Type B pancreatic cell (in vitro differentiated cells): ENCODE results near the gene ATG101. TPM values are rescaled to one million over a fixed set of nuclear protein-coding genes. Genes with fewer than 3 reads are reported as not detected.

ENCODE experiments used
- DNase-seq: peaks from one replicate; pipeline ENCODE4 v3.0.0; 2021; ENCODE audit warnings: mixed read lengths; ENCODE audit not compliant: unreplicated experiment; ENCODE audit errors: extremely low spot score
- H3K27ac Mint-ChIP-seq: 2 replicates; pipeline ENCODE4 v1.8.0; 2021; ENCODE audit warnings: mild to moderate bottlenecking, mixed read lengths
- H3K27me3 Mint-ChIP-seq: 2 replicates; pipeline ENCODE4 v1.8.0; 2021; ENCODE audit warnings: mixed read lengths
- H3K36me3 Mint-ChIP-seq: 2 replicates; pipeline ENCODE4 v1.8.0; 2021; ENCODE audit warnings: mixed read lengths
- H3K4me1 Mint-ChIP-seq: one replicate; pipeline ENCODE4 v1.8.0; 2021; ENCODE audit warnings: mixed read lengths; ENCODE audit not compliant: unreplicated experiment
- H3K4me3 Mint-ChIP-seq: 2 replicates; pipeline ENCODE4 v1.8.0; 2021; ENCODE audit warnings: mild to moderate bottlenecking, mixed read lengths
- H3K9me3 Mint-ChIP-seq: 2 replicates; pipeline ENCODE4 v1.8.0; 2021; ENCODE audit warnings: mixed read lengths
- total RNA-seq: library from RNA; stranded (reverse); gene quantifications from 2 replicates; pipeline ENCODE4 v1.2.1, GENCODE V29; 2021; ENCODE audit warnings: low replicate concordance
- TF ChIP-seq, protein P1 (sequence below): fragments of 200-600 bp; sonication (generic); conservative IDR thresholded peaks from 2 replicates; pipeline ENCODE4 v1.5.0; 2021; ENCODE audit warnings: antibody characterized with exemption, mild to moderate bottlenecking

Gene ATG101
- total RNA-seq, 1 donor from 2014 or later: 35.7 TPM

DNA sequence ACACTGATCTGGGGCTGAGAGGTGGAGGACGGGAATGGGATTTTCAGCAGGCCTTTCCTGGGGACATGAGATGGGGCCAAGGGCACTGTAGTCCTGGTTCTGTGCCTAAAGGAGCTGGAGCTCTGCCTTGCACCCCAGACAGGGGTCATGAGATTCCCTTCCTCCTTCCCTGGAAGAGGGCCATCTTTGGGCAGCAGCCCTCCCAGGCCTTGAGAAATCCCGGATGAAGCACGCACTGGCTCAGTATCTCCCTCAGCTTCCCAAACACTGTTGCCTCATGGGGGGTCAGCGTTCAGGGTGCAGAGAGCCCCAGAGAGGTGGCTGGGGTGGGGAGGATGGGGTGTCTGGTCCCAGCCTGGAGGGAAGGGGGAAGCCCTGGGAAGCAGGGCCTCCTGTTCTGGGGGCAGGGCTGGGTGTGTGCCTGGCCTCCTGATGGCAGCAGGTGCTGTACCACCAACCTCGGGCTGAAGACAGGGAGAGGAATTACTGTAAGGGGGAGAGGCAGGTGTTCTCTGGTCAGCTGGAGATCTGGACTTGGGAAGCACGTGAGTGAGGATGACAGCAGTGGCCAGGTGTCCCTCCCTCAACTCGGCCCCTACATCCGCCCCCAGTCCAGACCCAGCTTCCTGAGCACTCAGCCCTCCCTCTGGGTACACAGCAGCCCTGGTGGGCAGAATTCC, 26.9 kb upstream of the ATG101 start:
- TF ChIP-seq, protein P1, sequence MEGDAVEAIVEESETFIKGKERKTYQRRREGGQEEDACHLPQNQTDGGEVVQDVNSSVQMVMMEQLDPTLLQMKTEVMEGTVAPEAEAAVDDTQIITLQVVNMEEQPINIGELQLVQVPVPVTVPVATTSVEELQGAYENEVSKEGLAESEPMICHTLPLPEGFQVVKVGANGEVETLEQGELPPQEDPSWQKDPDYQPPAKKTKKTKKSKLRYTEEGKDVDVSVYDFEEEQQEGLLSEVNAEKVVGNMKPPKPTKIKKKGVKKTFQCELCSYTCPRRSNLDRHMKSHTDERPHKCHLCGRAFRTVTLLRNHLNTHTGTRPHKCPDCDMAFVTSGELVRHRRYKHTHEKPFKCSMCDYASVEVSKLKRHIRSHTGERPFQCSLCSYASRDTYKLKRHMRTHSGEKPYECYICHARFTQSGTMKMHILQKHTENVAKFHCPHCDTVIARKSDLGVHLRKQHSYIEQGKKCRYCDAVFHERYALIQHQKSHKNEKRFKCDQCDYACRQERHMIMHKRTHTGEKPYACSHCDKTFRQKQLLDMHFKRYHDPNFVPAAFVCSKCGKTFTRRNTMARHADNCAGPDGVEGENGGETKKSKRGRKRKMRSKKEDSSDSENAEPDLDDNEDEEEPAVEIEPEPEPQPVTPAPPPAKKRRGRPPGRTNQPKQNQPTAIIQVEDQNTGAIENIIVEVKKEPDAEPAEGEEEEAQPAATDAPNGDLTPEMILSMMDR: no peak
- Mint-ChIP-seq H3K9me3 (no peaks in the 10 kb centered on the region), H3K4me1 (peaks cover 4% of the 10 kb centered on the region), H3K27me3 (peaks cover 10% of the 10 kb centered on the region), H3K27ac (no peak overlapping the region), H3K4me3 (no peak overlapping the region), H3K36me3 (no peaks in the 10 kb centered on the region)
- no peak for DNase-seq

DNA sequence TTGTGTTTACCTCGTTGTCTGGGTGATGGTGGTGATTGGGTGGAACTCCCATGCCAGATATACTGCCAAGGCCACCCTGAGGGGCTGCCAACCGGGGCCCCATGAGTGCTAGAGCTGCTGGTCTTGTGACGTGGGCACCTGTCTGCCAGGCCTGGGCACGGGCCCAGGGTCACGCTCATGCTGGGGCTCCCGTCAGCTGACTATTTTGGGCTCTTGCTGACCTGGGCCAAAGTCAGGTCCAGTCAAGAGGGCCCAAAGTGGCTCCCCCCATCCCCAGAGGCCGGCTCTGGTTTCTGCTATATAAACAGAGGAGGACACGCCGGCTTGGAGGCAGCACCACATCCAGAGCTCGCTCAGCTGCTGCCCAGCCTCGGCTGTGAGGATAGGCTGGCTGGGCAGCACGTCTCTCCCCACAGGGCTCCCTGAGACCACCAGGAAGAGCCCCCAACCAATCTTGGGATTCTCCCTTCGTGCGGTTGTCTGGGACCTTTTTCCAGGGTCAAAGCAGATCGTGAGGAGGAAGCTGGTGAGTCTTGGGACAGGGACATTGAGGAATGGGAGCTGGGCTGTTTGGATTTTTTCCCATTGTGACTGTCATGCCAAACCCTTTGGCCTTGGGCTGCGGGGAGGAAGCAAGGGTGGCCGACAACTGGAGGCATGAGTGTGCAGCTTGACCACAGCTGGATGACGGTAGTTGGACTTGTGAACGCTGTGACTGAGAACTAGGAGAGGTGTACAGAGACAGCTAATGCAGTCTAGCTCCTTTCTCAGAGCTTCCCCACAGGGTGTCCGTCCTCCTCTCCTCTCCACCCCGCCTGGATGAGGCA, 26.2 kb upstream of the ATG101 start:
- no peak for DNase-seq
- H3K4me3 Mint-ChIP-seq: no peak overlapping the region
- H3K27ac Mint-ChIP-seq: no peak overlapping the region
- TF ChIP-seq, protein P1: no peak
- peaks cover 6% of the 10 kb centered on the region for H3K27me3 Mint-ChIP-seq
- H3K36me3 Mint-ChIP-seq: no peaks in the 10 kb centered on the region
- H3K4me1 Mint-ChIP-seq: no peaks in the 10 kb centered on the region
- H3K9me3 Mint-ChIP-seq: no peaks in the 10 kb centered on the region

DNA sequence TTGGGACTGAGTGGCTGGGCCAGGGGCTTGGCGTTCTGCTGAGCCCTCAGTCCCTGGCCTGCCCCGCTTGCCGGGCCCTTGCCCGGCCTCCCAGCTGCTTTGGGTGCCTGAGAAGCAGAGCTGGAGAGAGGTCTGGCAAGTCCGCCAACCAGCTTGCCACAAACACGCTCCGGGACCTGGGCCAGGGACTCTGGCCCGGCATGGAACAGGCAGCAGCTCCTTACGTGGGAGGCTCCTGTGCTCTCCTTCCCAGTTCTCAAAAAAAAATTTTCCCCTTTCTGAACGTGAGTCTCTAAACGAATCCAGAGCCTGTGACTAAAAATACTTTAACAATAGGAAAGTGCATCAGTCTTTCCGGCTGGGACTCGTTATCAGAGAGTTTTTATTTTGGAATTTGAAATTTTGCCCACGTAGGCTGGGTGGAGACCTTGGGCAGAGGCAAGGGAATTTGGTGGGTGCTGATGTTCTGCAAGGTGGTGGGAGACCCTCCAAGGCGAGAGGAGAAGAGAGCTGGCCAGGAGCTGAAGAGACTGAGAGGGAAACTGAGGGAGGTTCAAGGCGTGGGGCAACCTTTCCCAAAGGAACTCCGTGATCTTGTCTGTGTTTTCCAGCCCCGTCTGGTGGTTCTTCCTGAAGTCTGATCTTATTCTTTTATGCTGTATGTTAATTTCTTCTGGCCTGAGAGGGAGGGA, 25.3 kb upstream of the ATG101 start:
- no peaks in the 10 kb centered on the region for H3K9me3 Mint-ChIP-seq

DNA sequence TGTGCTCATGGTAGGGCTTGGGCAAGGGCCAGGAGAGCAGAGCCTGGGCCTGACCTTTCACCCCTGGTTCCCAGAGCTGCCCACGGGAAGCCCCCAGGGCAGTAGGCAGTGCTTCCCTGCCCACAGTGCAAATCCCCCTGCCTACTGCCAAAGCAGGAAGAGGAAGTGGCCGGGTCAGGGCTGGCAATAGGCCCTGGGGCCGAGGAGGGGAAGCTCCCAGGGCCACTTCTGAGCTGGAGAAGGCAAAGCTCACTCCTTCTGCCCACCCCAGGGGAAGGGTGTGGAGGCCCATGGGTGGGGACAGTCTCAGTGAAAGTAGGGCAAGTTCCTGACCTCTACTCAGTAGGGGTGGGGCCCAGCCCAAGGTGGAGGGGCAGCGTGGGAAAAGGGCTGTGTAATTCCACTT, 24.0 kb upstream of the ATG101 start:
- H3K4me3 Mint-ChIP-seq: no peak overlapping the region
- no peak for DNase-seq
- TF ChIP-seq, protein P1: no peak
- H3K4me1 Mint-ChIP-seq: peaks cover 14% of the 10 kb centered on the region
- H3K27me3 Mint-ChIP-seq: peaks cover 10% of the 10 kb centered on the region
- no peaks in the 10 kb centered on the region for H3K36me3 Mint-ChIP-seq
- no peaks in the 10 kb centered on the region for H3K9me3 Mint-ChIP-seq
- peak overlapping the region; percentile 21 for H3K27ac Mint-ChIP-seq

More for the DNA sequence above, 25.3 kb upstream of the ATG101 start:
- H3K4me3 Mint-ChIP-seq: no peak overlapping the region
- peaks cover 10% of the 10 kb centered on the region for H3K27me3 Mint-ChIP-seq
- H3K4me1 Mint-ChIP-seq: peaks cover 4% of the 10 kb centered on the region
- TF ChIP-seq, protein P1: no peak
- peak overlapping the region; percentile 38 for H3K27ac Mint-ChIP-seq
- no peak for DNase-seq
- no peaks in the 10 kb centered on the region for H3K36me3 Mint-ChIP-seq

DNA sequence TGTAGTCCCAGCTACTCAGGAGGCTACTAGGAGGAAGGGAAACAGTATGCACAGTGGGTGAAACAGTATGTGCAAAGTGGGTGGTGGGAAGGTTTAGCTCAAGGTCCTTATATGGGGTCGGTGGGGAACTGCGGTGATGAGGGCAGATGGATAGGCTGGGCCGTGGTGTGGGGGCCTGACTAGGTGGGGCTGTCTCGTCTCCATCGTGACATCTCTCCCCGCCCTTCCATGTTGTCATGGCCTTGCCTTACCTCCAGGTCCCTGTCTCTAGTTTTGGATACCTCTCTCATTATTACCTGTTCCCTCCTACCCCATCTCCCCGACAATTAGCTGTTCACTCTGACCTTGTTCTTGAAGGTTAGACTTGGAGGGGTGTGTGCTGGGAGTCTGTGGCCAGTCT, 22.9 kb upstream of the ATG101 start:
- Mint-ChIP-seq H3K27ac (peak overlapping the region; percentile 70), H3K9me3 (no peaks in the 10 kb centered on the region), H3K4me3 (no peak overlapping the region), H3K27me3 (peaks cover 13% of the 10 kb centered on the region), H3K4me1 (peaks cover 20% of the 10 kb centered on the region), H3K36me3 (no peaks in the 10 kb centered on the region)
- TF ChIP-seq, protein P1: no peak
- no peak for DNase-seq
